Hair follicle dermal papilla cell (primary cell): Measurements from ENCODE around the gene EDN3. TPM values are rescaled to one million over a fixed set of nuclear protein-coding genes. Genes with fewer than 3 reads are reported as not detected.

Experiments used
- total RNA-seq: library from RNA; depleted of rRNA; stranded (reverse); fragments of >200 nt; gene quantifications from 2 replicates; pipeline ENCODE4 v1.2.3, GENCODE V29; 2012

EDN3 gene
- under 0.01 TPM in 1 of 2 replicates, not detected in the other for total RNA-seq

GRCh38 chr20:59300333-59301081, at the start of gene EDN3:
Gene EDN3 (plus strand): TSS chr20:59300611. CDS start chr20:59300813, 202 bp downstream.

Other genes with a start within 250 kb of the EDN3 start
- gene ZNF831, start 136.8 kb upstream of the EDN3 start, total RNA-seq, result not detected in 2 replicates